Astrocyte (in vitro differentiated cells and primary cell): ENCODE measurements around the gene PGM5.

Experiments
- CTCF ChIP-seq: IDR thresholded peaks from 2 replicates; pipeline ENCODE4 v1.5.1; 2011; ENCODE audit warnings: low read depth, mild to moderate bottlenecking, inconsistent platforms, low read length, moderate library complexity; ENCODE audit not compliant: insufficient read depth
- EZH2 ChIP-seq: IDR thresholded peaks from 2 replicates; pipeline ENCODE4 v1.6.1; 2012; ENCODE audit warnings: mild to moderate bottlenecking, low read length, inconsistent platforms; ENCODE audit not compliant: insufficient read depth

- TF ChIP-seq CTCF: no peak
- no peak for TF ChIP-seq EZH2
Observed at GRCh38 chr9:68574150-68574549, 217.7 kb downstream of the PGM5 start.
